Immature natural killer cell (primary cell): ENCODE measurements around the gene FIG4. TPM values are rescaled to one million over a fixed set of nuclear protein-coding genes. Genes with fewer than 3 reads are reported as not detected.
A peak's percentile ranks its signal among the peaks of the same experiment; 100 is the strongest.
"Not testable (repeated sequence)": the region's sequence is repeated elsewhere in the genome, so short reads cannot be mapped to it uniquely, and the experiment has no call there.

ENCODE experiments used
- DNase-seq, 3 donors: peaks; one replicate each; pipeline ENCODE4 v3.0.0; 2022; ENCODE audit warnings: mixed read lengths in 1 of 3
- H3K27ac Mint-ChIP-seq, 6 donors: one replicate each; pipeline ENCODE4 v1.8.0; 2020; ENCODE audit warnings: mixed read lengths in 6 of 6, mild to moderate bottlenecking in 5 of 6, inconsistent platforms in 4 of 6, moderate library complexity in 3 of 6
- H3K27me3 Mint-ChIP-seq, 3 donors: one replicate each; pipeline ENCODE4 v1.8.0; 2020 to 2021; ENCODE audit warnings: low read depth in 3 of 3, mild to moderate bottlenecking in 3 of 3, mixed read lengths in 3 of 3, moderate library complexity in 3 of 3, inconsistent platforms in 1 of 3
- H3K36me3 Mint-ChIP-seq, 3 donors: one replicate each; pipeline ENCODE4 v1.8.0; 2020; ENCODE audit warnings: mixed read lengths in 3 of 3, inconsistent platforms in 2 of 3, mild to moderate bottlenecking in 2 of 3
- H3K4me1 Mint-ChIP-seq, 2 donors: one replicate each; pipeline ENCODE4 v1.8.0; 2020; ENCODE audit warnings: inconsistent platforms in 2 of 2, mild to moderate bottlenecking in 2 of 2, mixed read lengths in 2 of 2, moderate library complexity in 1 of 2
- H3K4me3 Mint-ChIP-seq, 5 donors: one replicate each; pipeline ENCODE4 v1.8.0; 2020; ENCODE audit warnings: mild to moderate bottlenecking in 5 of 5, mixed read lengths in 5 of 5, inconsistent platforms in 3 of 5, moderate library complexity in 3 of 5
- H3K9me3 Mint-ChIP-seq, 6 donors: one replicate each; pipeline ENCODE4 v1.8.0; 2020; ENCODE audit warnings: mild to moderate bottlenecking in 6 of 6, mixed read lengths in 6 of 6, inconsistent platforms in 4 of 6, moderate library complexity in 3 of 6
- polyA plus RNA-seq, 3 donors: library from polyadenylated mRNA; unstranded; fragments of 300-500 nt; fragmentation: Illumina TruSeq; gene quantifications; one replicate each; pipeline ENCODE4 v1.2.3, GENCODE V29; 2021

FIG4 gene
- polyA plus RNA-seq, result 10 to 100 TPM; 38.4 to 43.2 (median 39.7) TPM

DNA sequence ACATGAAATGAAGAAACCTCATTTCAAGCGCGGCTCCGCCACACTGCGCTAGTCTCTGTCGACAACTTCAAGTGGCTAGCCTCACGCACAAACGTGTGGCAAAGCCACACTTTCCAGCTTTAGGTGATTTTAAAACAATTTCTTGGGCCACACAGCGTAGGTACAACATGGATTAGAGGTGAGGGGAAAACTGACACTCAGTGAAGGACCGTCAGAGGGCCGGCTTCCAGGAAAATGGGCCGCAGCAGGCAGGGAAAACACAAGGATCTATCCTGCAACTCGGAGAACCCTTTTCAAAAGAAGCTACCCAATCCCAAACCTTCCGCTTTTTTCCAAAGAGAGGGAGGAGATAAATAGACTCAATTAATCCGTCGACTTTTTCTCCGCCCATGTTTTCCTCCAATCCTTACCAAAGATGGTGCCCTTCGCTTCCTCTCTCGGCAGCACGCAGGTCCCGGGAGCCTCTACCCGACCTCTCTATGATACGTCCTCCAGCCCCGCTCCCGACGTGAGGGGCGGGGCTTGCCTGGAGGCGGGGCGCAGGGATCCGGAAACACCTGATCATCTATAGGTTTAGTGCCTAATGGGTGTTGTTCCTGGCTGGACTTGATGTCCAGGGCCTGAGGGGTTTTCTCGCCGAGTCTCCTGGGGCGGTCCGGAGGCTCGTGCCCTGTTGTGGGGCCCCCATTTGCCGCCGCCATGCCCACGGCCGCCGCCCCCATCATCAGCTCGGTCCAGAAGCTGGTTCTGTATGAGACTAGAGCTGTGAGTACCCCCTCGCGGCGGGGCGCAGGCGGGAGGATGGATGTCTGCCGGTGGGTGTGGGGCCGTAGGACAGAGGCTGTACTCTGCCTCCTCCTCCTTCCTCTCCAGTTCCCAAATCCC, at the start of gene FIG4, which contains the start of gene AK9:
TSS of gene FIG4 (plus strand) at position 560 of the 885 bp plus-strand sequence. CDS start at position 700, 140 bp downstream.
TSS of gene AK9 (minus strand) at position 466 of the 885 bp plus-strand sequence. CDS start 15,457 bp downstream, outside the sequence.
- Mint-ChIP-seq H3K4me1 (peaks cover 21 to 48% of the 10 kb centered on the region in 2 donors), H3K36me3 (peaks cover 1 to 11% (median 5%) of the 10 kb centered on the region in 3 donors), H3K27me3 (peaks cover 0 to 8% (median 0%) of the 10 kb centered on the region in 3 donors), H3K27ac (peak within 1 kb of the TSS; percentile 92 to 97 (median 94)), H3K9me3 (no peaks in the 10 kb centered on the region), H3K4me3 (peak within 1 kb of the TSS; percentile 93 to 98 (median 96))
- DNase-seq, result peak; percentile 84 to 86 (median 84)

DNA sequence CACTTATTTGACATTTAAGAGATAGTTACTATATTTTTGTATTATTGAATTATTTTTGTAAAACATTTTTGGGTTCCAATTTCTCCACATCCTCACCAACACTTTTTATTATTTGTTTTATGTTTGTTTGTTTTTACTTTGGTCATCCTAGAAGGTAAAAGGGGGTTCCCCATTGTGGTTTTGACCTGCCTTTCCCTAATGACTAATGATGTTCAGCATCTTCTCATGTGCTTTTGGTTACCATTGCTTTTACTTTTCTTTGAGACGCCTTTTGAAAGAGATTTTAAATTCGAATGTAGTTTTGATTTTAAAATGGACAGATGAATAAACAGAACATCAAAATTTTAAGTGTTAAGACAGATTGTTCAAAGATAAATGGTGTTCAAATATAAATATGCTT, 47.0 kb upstream of the FIG4 start:
- H3K36me3 Mint-ChIP-seq, result peaks cover 52 to 75% (median 73%) of the 10 kb centered on the region in 3 donors
- no peak overlapping the region for H3K4me3 Mint-ChIP-seq
- no peaks in the 10 kb centered on the region for H3K4me1 Mint-ChIP-seq
- no peaks in the 10 kb centered on the region for H3K27me3 Mint-ChIP-seq
- H3K27ac Mint-ChIP-seq, result no peak overlapping the region
- H3K9me3 Mint-ChIP-seq, result peaks cover 0 to 10% (median 0%) of the 10 kb centered on the region in 6 donors
- no peak for DNase-seq

DNA sequence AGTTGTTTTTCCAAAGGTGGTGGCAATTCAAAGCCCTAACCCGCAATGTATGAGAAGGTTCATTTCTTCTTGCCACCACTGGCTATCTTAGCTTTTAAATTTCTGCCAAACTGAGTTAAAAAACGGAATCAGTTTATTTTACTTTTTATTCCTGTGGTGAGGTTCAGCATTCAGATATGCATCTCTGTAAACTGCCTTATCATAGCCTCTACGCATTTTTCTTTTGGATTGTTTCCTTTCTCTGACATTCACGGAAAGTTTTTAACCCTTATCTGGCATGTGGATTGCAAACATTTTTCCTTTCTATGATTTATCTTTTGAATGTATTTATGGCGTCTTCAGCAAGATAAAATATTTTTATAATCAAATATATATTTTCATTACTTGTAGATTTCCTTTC, 37.8 kb upstream of the FIG4 start:
- DNase-seq, result no peak
- Mint-ChIP-seq H3K27ac (no peak overlapping the region), H3K4me1 (no peaks in the 10 kb centered on the region)

DNA sequence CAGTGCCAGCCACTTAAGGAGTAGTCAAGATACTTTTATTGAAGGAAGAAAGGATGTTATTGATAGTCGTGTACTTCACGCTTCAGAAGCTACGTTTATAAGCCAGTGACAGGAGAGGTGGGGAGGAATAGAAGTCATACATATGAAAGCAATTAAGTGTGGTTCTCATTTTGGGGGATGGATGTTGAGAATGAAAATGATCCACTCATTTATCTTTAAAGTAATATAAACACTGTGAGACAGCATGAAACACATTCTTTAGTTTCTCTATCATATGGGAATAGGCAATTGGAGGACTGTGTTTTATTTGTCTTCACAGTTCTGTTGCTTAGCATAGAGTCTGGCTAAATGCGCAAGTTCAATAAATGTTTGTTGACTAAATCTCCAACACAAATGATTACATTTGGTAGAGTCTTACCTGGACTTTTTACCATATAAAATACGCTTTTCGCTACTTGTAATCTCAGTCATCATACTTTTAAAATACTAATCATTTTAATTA, 35.3 kb upstream of the FIG4 start:
- H3K36me3 Mint-ChIP-seq, result peaks cover 18 to 40% (median 30%) of the 10 kb centered on the region in 3 donors
- H3K9me3 Mint-ChIP-seq, result no peaks in the 10 kb centered on the region
- H3K27me3 Mint-ChIP-seq, result no peaks in the 10 kb centered on the region
- no peak overlapping the region for H3K4me3 Mint-ChIP-seq
- no peaks in the 10 kb centered on the region for H3K4me1 Mint-ChIP-seq
- DNase-seq, result no peak
- no peak overlapping the region for H3K27ac Mint-ChIP-seq

More for the DNA sequence above, 37.8 kb upstream of the FIG4 start:
- Mint-ChIP-seq H3K36me3 (peaks cover 15 to 38% (median 26%) of the 10 kb centered on the region in 3 donors), H3K27me3 (no peaks in the 10 kb centered on the region), H3K9me3 (no peaks in the 10 kb centered on the region), H3K4me3 (no peak overlapping the region)

DNA sequence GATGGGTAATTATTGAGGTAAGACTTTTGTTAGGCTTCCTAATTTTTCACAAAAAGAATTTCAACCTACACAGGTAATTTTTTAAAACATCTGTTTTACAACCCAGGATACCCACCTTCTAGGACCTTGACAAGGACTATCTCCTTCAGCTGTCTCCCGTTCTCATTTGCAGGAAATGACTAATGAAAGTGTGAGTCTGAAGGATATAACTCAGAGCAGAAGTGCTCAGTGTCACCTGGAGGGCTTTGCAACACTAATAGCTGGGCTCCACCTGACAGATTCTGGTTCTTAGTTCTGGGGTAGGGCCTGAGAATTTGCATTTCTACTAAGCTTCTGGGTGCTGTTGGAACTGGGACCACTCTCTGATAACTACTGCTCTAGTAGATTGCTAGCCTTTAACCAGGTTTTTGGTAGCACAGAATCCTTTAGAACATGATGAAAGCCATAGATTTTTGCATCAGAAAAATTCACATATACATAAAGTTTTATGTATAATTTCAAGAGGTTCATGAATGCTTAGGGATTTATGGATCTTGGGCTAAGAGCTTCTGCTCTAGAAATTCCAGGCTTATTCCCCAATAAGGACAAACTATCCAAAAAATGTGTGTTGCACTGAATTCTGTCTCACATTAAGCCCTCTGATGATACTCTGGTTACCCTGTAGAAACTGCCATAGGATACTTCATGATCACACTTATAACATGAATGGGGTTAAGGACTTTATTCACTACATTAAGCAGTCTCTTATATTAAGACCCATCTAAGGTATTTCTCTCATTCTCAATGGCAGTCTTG, 30.4 kb upstream of the FIG4 start:
- Mint-ChIP-seq H3K4me3 (no peak overlapping the region), H3K36me3 (peaks cover 13 to 25% (median 17%) of the 10 kb centered on the region in 3 donors), H3K27ac (no peak overlapping the region), H3K4me1 (no peaks in the 10 kb centered on the region), H3K27me3 (no peaks in the 10 kb centered on the region), H3K9me3 (no peaks in the 10 kb centered on the region)
- no peak for DNase-seq

DNA sequence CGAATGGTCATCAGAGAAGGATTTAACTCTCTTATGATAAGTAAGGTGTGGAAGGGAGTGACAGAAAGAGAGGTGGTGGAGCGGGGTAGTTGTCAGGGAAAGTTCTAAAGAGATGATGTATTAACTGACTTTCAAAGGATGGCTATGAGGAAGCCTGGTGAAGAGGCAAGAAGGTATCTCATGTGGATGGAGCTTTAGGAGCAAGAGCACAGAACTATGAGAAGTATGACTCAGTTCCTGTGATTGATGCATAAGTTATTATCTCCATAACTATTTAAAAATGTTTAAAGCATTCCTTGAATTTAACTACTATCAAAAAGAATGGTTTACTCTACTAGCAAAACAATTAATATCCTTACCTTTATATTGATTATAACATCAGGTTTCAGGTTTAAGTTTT, 28.9 kb upstream of the FIG4 start:
- Mint-ChIP-seq H3K4me1 (no peaks in the 10 kb centered on the region), H3K27ac (no peak overlapping the region), H3K4me3 (no peak overlapping the region), H3K36me3 (peaks cover 11 to 21% (median 20%) of the 10 kb centered on the region in 3 donors), H3K9me3 (no peaks in the 10 kb centered on the region), H3K27me3 (no peaks in the 10 kb centered on the region)
- DNase-seq, result no peak

DNA sequence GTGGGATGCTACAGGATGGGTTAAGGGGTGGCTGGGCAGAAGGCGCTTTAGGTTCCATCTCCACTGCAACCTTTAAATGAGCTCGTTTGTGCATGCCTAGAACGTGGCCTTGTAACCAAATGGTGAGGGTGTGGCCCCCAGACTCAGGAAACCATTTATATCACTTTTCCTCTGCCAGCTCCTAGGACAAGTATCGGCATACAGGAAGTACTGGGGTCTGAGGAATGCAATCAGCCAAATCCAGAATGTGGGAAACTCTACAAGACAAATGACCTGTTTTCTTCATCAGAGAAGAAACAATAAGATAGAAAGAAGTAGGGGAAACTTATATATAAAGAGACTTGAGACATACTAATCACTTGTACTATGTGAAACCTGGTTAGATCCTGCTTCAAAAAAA, 21.3 kb upstream of the FIG4 start:
- no peaks in the 10 kb centered on the region for H3K9me3 Mint-ChIP-seq
- H3K4me1 Mint-ChIP-seq, result no peaks in the 10 kb centered on the region
- H3K27me3 Mint-ChIP-seq, result no peaks in the 10 kb centered on the region
- DNase-seq, result no peak
- no peak overlapping the region for H3K4me3 Mint-ChIP-seq
- peaks cover 26 to 37% (median 32%) of the 10 kb centered on the region in 3 donors for H3K36me3 Mint-ChIP-seq
- H3K27ac Mint-ChIP-seq, result no peak overlapping the region

DNA sequence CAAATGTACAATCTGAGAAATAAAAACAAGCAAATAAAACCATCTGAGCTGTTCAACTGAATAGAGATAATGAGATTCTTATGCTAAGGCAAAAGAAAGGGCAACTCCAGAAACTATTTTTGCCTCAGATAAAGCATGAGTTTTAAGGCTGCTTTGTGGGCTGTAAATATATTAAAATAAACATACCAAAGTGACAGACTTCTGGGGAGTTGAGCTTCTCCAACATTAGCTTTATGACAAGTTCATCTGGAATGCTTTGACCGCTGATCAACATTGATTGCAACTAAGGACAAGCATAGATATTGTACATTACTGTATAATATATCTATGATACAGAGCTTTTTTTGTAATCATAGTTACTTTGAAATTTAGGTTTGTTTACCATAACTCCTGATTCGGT, 19.4 kb upstream of the FIG4 start:
- Mint-ChIP-seq H3K27me3 (no peaks in the 10 kb centered on the region), H3K27ac (no peak overlapping the region), H3K4me1 (no peaks in the 10 kb centered on the region), H3K9me3 (no peaks in the 10 kb centered on the region), H3K4me3 (no peak overlapping the region), H3K36me3 (peaks cover 26 to 38% (median 28%) of the 10 kb centered on the region in 3 donors)
- no peak for DNase-seq

DNA sequence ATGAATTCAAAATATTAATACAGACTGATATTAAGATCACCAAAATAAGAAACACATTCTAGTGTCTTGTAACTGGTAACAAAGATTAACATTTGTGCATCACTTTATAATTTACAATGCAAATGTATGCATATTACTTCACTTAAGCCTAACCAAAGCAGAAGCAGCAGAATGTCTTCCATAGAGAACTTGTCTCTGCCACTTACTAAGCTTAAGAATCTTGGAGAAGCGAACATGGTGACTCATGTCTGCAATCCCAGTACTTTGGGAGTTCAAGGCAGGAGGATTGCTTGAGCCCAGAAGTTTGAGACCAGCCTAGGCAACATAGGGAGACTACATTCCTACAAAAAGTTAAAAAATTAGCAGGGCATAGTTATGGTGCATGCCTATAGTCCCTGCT, 18.9 kb upstream of the FIG4 start:
- DNase-seq, result no peak
- H3K27ac Mint-ChIP-seq, result no peak overlapping the region
- H3K4me1 Mint-ChIP-seq, result no peaks in the 10 kb centered on the region
- no peaks in the 10 kb centered on the region for H3K9me3 Mint-ChIP-seq
- peaks cover 25 to 36% (median 26%) of the 10 kb centered on the region in 3 donors for H3K36me3 Mint-ChIP-seq
- H3K4me3 Mint-ChIP-seq, result no peak overlapping the region
- H3K27me3 Mint-ChIP-seq, result no peaks in the 10 kb centered on the region

DNA sequence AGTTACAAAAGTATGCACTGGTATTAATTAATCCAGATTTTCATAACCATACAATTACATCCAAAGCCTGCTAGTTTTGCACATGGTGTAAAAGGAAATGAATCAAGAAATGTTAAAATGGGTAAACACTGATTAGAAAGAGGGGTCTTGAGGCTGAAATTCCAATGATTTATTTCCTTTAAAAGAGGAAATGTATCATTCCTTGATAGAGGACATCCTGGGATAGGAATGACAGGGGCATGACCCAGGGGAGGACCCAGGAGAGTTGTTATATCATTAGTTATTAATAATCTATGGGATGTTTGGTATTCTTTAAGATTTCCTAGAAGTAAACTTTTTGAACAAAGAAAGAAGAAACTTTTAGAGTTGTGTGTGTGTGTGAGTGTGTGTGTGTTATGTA, 18.3 kb upstream of the FIG4 start:
- Mint-ChIP-seq H3K36me3 (peaks cover 25 to 36% (median 26%) of the 10 kb centered on the region in 3 donors), H3K27ac (no peak overlapping the region), H3K4me3 (no peak overlapping the region), H3K4me1 (no peaks in the 10 kb centered on the region), H3K27me3 (no peaks in the 10 kb centered on the region), H3K9me3 (no peaks in the 10 kb centered on the region)
- no peak for DNase-seq

DNA sequence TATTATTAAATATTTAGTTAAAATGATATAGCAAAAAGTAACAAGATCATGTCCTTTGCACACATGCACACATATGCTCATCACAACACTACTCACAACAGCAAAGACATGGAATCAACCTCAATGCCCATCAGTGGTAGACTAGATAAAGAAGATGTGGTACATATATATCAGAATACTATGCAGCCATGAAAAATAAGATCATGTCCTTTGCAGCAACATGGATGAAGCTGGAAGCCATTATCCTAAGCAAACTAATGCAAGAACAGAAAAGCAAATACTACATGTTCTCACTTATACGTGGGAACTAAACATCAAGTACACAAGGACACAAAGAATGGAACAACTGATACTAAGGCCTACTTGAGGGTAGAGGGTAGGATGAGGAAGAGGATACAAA, 14.4 kb upstream of the FIG4 start:
- no peak overlapping the region for H3K27ac Mint-ChIP-seq
- no peak for DNase-seq
- H3K4me3 Mint-ChIP-seq, result no peak overlapping the region
- peaks cover 0 to 1% (median 0%) of the 10 kb centered on the region in 6 donors for H3K9me3 Mint-ChIP-seq
- peaks cover 0 to 2% (median 0%) of the 10 kb centered on the region in 3 donors for H3K27me3 Mint-ChIP-seq
- H3K36me3 Mint-ChIP-seq, result peaks cover 6 to 11% (median 7%) of the 10 kb centered on the region in 3 donors
- H3K4me1 Mint-ChIP-seq, result no peaks in the 10 kb centered on the region

DNA sequence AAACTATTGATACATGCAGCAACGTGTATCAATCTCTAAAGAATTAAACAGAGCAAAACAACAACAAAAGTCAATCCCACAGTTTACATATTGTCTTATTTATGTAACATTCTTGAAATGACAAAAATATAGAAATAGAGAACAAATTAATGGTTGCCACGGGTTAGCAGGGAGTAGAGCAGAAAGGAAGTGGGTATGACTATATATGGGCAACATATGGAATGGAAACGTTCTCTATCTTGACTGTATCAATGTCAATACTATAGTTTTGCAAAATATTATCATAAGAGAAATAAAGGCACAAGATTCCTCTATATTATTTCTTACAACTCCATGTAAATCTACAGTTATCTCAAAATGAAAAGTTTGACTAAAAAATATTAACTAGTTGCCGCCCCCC, 12.9 kb upstream of the FIG4 start:
- Mint-ChIP-seq H3K27me3 (peaks cover 0 to 2% (median 1%) of the 10 kb centered on the region in 3 donors), H3K4me1 (no peaks in the 10 kb centered on the region), H3K36me3 (peaks cover 0 to 6% (median 6%) of the 10 kb centered on the region in 3 donors), H3K9me3 (peaks cover 0 to 1% (median 0%) of the 10 kb centered on the region in 6 donors), H3K27ac (no peak overlapping the region), H3K4me3 (no peak overlapping the region)
- no peak for DNase-seq

DNA sequence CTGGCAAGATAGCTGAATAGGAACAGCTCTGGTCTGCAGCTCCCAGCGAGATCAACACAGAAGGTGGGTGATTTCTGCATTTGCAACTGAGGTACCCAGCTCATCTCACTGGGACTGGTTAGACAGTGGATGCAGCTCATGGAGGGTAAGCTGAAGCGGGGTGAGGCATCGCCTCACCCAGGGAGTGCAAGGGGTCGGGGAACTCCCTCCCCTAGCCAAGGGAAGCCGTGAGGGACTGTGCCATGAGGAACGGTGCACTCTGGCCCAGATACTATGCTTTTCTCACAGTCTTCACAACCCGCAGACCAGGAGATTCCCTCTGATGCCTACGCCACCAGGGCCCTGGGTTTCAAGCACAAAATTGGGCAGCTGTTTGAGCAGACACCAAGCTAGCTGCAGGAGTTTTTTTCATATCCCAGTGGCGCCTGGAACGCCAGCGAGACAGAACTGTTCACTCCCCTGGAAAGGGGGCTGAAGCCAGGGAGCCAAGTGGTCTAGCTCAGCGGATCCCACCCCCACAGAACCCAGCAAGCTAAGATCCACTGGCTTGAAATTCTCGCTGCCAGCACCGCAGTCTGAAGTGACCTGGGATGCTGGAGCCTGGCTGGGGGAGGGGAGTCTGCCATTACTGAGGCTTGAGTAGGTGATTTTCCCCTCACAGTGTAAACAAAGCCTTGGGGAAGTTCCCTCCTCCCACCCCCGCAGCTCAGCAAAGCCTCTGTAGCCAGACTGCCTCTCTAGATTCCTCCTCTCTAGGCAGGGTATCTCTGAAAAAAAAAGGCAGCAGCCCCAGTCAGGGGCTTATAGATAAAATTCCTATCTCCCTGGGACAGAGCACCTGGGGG, 12.2 kb upstream of the FIG4 start:
- not testable (repeated sequence) for H3K27ac Mint-ChIP-seq, H3K4me3 Mint-ChIP-seq
- peaks cover 0 to 12% (median 6%) of the 10 kb centered on the region in 3 donors for H3K36me3 Mint-ChIP-seq

More for the DNA sequence above, 12.2 kb upstream of the FIG4 start:
- DNase-seq, H3K9me3 Mint-ChIP-seq, H3K4me1 Mint-ChIP-seq, H3K27me3 Mint-ChIP-seq: not testable (repeated sequence)
